CD4-positive, CD25-positive, alpha-beta regulatory T cell (primary cell): Measurements from ENCODE around the gene HOXC11. TPM values are rescaled to one million over a fixed set of nuclear protein-coding genes. Genes with fewer than 3 reads are reported as not detected.
A peak's percentile ranks its signal among the peaks of the same experiment; 100 is the strongest.

Source experiments
- ATAC-seq, 2 donors: fragments of 150-1000 bp; cut with Tn5 transposase; one replicate each; pipeline ENCODE4 v1.10.0; 2021; ENCODE audit warnings: low read depth in 2 of 2, moderate number of reproducible peaks in 2 of 2, moderate library complexity in 1 of 2
- DNase-seq, 3 donors: peaks; one replicate each; pipeline versions ENCODE4 v3.0.0 to v3.0.0-alpha.2; 2012 to 2022; ENCODE audit warnings: mixed read lengths in 1 of 3
- H3K27ac ChIP-seq: one replicate; pipeline ENCODE4 v1.7.0; 2013; ENCODE audit warnings: mild to moderate bottlenecking, low read length; ENCODE audit not compliant: insufficient read depth, poor library complexity, severe bottlenecking
- H3K27me3 ChIP-seq: one replicate; pipeline ENCODE4 v1.7.0; 2013; ENCODE audit warnings: low read length; ENCODE audit not compliant: control insufficient read depth, insufficient read depth
- H3K36me3 ChIP-seq: one replicate; pipeline ENCODE4 v1.7.0; 2013; ENCODE audit warnings: mild to moderate bottlenecking, low read length, moderate library complexity; ENCODE audit not compliant: control insufficient read depth, insufficient read depth
- H3K4me1 ChIP-seq: 2 replicates; pipeline ENCODE4 v1.7.0; 2013; ENCODE audit warnings: mild to moderate bottlenecking, low read length; ENCODE audit not compliant: insufficient read depth, control insufficient read depth, poor library complexity, severe bottlenecking
- H3K4me3 ChIP-seq: one replicate; pipeline ENCODE4 v1.7.0; 2013; ENCODE audit warnings: low read depth, mild to moderate bottlenecking, low read length, moderate library complexity
- H3K9me3 ChIP-seq, 2 experiments: 1 replicate in 1 of 2; 2 replicates in 1 of 2; pipeline ENCODE4 v1.7.0; 2013; ENCODE audit warnings: low read length in 2 of 2, mild to moderate bottlenecking in 1 of 2, moderate library complexity in 1 of 2; ENCODE audit not compliant: control insufficient read depth in 2 of 2
- H3K27ac Mint-ChIP-seq, 3 donors: one replicate each; pipeline ENCODE4 v1.8.0; 2020 to 2022; ENCODE audit warnings: mild to moderate bottlenecking in 3 of 3, mixed read lengths in 3 of 3, moderate library complexity in 2 of 3
- H3K27me3 Mint-ChIP-seq: one replicate; pipeline ENCODE4 v1.8.0; 2022; ENCODE audit warnings: mild to moderate bottlenecking, mixed read lengths
- H3K36me3 Mint-ChIP-seq: one replicate; pipeline ENCODE4 v1.8.0; 2020; ENCODE audit warnings: mixed read lengths
- H3K4me1 Mint-ChIP-seq, 4 donors: one replicate each; pipeline ENCODE4 v1.8.0; 2020 to 2022; ENCODE audit warnings: mixed read lengths in 4 of 4, mild to moderate bottlenecking in 1 of 4
- H3K4me3 Mint-ChIP-seq, 4 donors: one replicate each; pipeline ENCODE4 v1.8.0; 2020 to 2022; ENCODE audit warnings: mild to moderate bottlenecking in 4 of 4, mixed read lengths in 4 of 4, moderate library complexity in 3 of 4
- H3K9me3 Mint-ChIP-seq, 7 donors: one replicate each; pipeline ENCODE4 v1.8.0; 2020 to 2022; ENCODE audit warnings: mixed read lengths in 7 of 7, mild to moderate bottlenecking in 3 of 7, moderate library complexity in 2 of 7
- polyA plus RNA-seq, 4 donors: library from polyadenylated mRNA; unstranded; fragments of 300-500 nt; fragmentation: Illumina TruSeq; gene quantifications; one replicate each; pipeline ENCODE4 v1.2.3, GENCODE V29; 2021
- total RNA-seq: library from RNA; stranded (reverse); gene quantifications from one replicate; pipeline ENCODE4 v1.2.3, GENCODE V29; 2022

HOXC11 gene
- total and polyA plus RNA-seq, 5 donors from 2014 or later = not detected

DNA sequence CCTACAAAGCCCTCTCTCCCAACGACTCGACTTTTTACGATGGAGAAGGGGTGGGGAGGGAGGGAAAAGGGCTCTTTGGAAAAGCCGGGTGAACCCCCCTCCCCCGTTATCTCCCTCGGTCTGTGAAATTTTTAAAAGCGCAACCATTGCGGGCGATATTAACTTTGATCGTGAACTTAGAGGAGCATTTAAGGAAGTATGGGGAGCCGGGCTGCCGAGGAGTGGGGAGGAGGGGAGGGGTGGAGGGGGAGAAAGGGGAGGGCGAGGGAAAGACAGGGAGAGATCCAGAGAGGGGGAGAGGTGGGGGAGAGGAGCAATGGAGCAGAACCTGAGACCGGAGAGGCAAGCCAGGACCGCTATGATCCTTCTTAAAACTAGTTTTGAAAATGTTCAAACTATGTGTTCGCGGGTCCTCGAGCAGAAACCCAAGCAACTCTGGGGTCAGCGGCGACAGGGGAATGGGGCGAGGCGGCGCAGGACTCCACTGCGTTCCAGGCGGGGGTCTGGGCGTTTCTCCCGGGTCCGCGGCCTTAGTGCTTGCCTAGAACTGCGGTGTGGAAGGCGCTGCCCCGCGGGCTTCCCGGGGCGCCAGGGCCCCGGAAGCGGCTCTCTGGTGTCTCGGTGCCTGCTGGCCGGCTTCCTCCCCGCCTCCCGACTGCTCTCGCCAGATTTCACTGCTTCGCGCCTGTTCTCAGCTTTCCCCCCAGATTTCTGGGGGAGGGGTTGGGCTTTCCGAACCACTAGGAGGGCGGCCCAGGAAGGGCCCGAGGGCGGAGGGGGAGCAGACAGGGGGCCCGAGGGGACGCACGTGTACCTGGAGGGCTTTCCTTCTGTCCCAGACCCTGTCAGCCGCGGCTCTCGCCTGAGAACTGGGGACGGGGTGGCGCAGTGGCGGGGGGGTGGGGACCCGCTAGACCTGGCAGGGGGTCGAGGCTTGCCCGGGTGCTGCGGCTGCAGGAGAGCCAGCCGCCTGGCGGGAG is 1.4 kb downstream of the HOXC11 start, which contains the start of gene HOTAIR:
Gene HOTAIR (minus strand): TSS at position 871 of the 980 bp plus-strand sequence.
- H3K4me1 Mint-ChIP-seq = peaks cover 0 to 31% (median 16%) of the 10 kb centered on the region in 4 donors
- Histone ChIP-seq H3K27me3 (peaks cover 66% of the 10 kb centered on the region), H3K9me3 (peaks cover 2 to 20% of the 10 kb centered on the region in 2 experiments), H3K27ac (no peak within 1 kb of the TSS), H3K4me1 (peaks cover 29% of the 10 kb centered on the region), H3K4me3 (no peak within 1 kb of the TSS), H3K36me3 (no peaks in the 10 kb centered on the region)
- peak within 1 kb of the TSS in 1 of 3 donors; percentile 26 for H3K27ac Mint-ChIP-seq
- peaks cover 0 to 18% (median 1%) of the 10 kb centered on the region in 7 donors for H3K9me3 Mint-ChIP-seq
- peaks cover 97% of the 10 kb centered on the region for H3K27me3 Mint-ChIP-seq
- H3K36me3 Mint-ChIP-seq = no peaks in the 10 kb centered on the region
- no peak for ATAC-seq
- peak in 1 of 3 donors; percentile 45 for DNase-seq
- peak within 1 kb of the TSS; percentile 36 to 81 (median 78) for H3K4me3 Mint-ChIP-seq

DNA sequence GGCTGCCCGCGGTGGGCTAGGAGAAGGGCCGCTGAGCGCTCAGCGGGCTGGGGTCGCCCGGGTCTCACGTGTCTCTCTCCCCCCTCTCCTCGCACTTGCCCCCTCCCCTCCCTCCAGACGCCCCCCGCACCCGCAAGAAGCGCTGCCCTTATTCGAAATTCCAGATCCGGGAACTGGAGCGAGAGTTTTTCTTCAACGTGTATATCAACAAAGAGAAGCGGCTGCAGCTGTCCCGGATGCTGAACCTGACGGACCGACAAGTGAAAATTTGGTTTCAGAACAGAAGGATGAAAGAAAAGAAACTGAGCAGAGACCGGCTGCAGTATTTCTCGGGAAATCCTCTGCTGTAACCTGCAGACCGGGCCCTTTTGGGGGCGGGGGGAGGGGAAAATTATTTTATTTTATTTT is 2.1 kb downstream of the HOXC11 start:
- Mint-ChIP-seq H3K27ac (peak overlapping the region in 1 of 3 donors; percentile 26), H3K4me3 (peak overlapping the region in 3 of 4 donors; percentile 4 to 76 (median 63)), H3K36me3 (no peaks in the 10 kb centered on the region), H3K9me3 (peaks cover 0 to 20% (median 1%) of the 10 kb centered on the region in 7 donors), H3K27me3 (peaks cover 97% of the 10 kb centered on the region), H3K4me1 (peaks cover 0 to 31% (median 16%) of the 10 kb centered on the region in 4 donors)
- Histone ChIP-seq H3K27ac (no peak overlapping the region), H3K36me3 (no peaks in the 10 kb centered on the region), H3K4me3 (no peak overlapping the region), H3K27me3 (peaks cover 64% of the 10 kb centered on the region), H3K9me3 (peaks cover 2 to 20% of the 10 kb centered on the region in 2 experiments), H3K4me1 (peaks cover 29% of the 10 kb centered on the region)
- ATAC-seq (no peak), DNase-seq (no peak)

DNA sequence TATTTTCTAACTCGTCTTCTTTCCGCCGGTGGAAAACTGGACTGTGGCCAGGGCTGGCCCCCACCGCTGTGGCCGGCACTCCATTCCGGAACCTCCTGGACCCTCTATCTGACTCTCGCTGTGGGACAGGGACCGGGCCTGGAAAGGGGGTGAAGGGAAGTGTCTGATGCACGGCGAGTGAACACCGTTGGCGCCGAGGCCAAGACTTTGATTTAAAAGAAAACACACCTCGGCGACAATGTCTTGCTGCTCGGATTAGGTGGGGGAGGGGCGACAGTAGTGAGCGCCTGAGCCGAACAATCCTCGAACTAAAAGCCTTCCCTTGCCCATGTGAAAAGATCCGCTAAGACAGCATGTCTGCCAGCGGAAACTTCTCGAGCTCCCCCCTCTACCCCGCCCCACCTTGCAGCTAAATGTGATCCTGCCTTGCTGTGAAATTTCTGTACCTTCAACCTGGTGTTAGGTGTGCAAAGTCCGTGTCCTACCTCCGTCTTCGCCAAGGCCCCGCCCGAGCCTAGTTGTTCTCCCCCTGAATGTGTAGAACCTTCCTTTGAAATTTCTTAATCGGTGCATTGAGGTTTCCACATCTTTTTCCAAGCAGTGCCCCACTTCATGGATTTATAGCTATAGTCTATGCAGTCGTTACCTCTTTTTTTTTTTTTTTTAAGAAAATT is 2.7 kb downstream of the HOXC11 start:
- Mint-ChIP-seq H3K27ac (no peak overlapping the region), H3K4me1 (peaks cover 0 to 31% (median 16%) of the 10 kb centered on the region in 4 donors), H3K9me3 (peaks cover 0 to 23% (median 1%) of the 10 kb centered on the region in 7 donors), H3K27me3 (peaks cover 97% of the 10 kb centered on the region), H3K4me3 (peak overlapping the region; percentile 2 to 76 (median 40)), H3K36me3 (no peaks in the 10 kb centered on the region)
- Histone ChIP-seq H3K36me3 (no peaks in the 10 kb centered on the region), H3K9me3 (peaks cover 2 to 20% of the 10 kb centered on the region in 2 experiments), H3K27ac (no peak overlapping the region), H3K4me1 (peaks cover 29% of the 10 kb centered on the region), H3K4me3 (no peak overlapping the region), H3K27me3 (peaks cover 64% of the 10 kb centered on the region)
- DNase-seq (no peak), ATAC-seq (no peak)

DNA sequence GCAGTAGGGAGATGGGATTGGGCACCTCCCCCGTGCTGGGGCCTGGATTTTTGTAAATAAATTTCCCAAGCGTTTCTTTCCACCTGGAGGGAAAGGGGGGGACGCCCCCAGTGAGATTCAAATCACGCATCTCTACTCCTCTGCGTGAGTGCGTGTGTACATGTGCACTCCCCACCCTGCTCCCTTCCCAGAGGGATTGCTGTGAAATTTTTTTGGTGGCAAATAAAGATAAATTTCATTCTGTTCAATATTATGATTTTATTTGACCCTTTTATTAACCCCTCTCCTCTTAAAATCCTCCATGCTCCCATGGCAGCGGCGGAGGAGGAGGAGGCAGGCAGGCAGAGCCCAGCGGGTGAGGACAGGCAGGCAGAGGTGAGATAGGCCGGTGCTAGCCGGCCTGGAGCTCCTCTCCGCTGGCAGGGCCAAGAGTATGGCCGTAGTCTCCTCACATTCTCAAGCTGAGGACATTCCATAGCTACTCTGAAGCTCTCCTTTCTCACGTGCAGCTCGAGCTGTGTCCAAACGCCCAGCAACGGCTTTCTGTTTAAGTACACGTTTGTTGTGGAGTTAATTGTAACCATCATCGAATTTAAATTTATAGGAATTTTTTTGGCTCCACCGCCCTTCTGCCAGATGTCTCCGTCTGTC is 3.4 kb downstream of the HOXC11 start:
- no peaks in the 10 kb centered on the region for H3K36me3 ChIP-seq
- Mint-ChIP-seq H3K27ac (no peak overlapping the region), H3K4me3 (peak overlapping the region in 3 of 4 donors; percentile 4 to 75 (median 56)), H3K4me1 (peaks cover 5 to 35% (median 17%) of the 10 kb centered on the region in 4 donors), H3K36me3 (no peaks in the 10 kb centered on the region), H3K9me3 (peaks cover 0 to 23% (median 1%) of the 10 kb centered on the region in 7 donors), H3K27me3 (peaks cover 97% of the 10 kb centered on the region)
- peaks cover 29% of the 10 kb centered on the region for H3K4me1 ChIP-seq
- DNase-seq (no peak), ATAC-seq (no peak)
- H3K4me3 ChIP-seq = no peak overlapping the region
- peaks cover 64% of the 10 kb centered on the region for H3K27me3 ChIP-seq
- no peak overlapping the region for H3K27ac ChIP-seq
- H3K9me3 ChIP-seq = peaks cover 2 to 20% of the 10 kb centered on the region in 2 experiments

DNA sequence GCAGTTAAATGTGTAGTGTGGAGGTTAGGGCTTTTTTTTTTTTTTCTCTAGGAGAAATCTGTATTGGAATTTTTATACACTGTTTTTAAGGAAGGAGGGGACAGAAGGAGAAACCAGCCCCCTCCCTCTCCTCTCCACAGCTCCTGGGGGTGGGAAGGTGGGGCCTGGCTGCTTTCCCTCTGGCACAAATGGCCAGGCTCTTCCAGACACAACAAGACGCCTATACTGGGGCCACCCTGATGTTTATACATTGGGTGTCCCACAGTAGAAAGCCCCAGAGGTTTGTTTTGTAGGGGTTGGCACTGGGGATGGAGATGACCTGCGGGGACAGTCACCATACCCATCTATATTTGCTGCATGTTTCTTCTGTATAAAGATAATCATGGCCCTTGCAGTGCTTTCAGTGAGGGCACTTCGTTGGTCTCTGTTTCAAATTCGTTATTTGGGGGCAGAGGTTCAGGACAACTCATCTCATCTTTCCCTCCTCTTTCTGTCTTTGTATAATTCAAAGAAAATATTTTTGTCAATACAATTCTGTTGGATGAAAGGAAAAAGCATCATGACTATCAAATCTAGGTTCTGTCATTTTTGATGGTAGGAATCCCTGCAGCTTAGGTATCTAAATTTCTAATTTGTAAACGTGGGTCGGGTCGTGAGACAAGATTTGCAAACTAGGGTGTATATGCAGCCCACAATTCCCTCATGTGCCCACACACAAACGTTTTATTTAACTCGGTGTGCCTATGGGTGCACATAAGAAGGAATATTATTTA is 4.1 kb downstream of the HOXC11 start:
- H3K27ac ChIP-seq = no peak overlapping the region
- H3K36me3 Mint-ChIP-seq = no peaks in the 10 kb centered on the region
- peaks cover 29% of the 10 kb centered on the region for H3K4me1 ChIP-seq
- H3K9me3 ChIP-seq = peaks cover 2 to 20% of the 10 kb centered on the region in 2 experiments
- DNase-seq (no peak), ATAC-seq (no peak)
- no peak overlapping the region for H3K4me3 ChIP-seq
- H3K4me1 Mint-ChIP-seq = peaks cover 5 to 35% (median 17%) of the 10 kb centered on the region in 4 donors
- peak overlapping the region in 2 of 4 donors; percentile 6 to 7 for H3K4me3 Mint-ChIP-seq
- H3K27me3 Mint-ChIP-seq = peaks cover 97% of the 10 kb centered on the region
- H3K27me3 ChIP-seq = peaks cover 61% of the 10 kb centered on the region
- H3K27ac Mint-ChIP-seq = no peak overlapping the region
- peaks cover 0 to 20% (median 1%) of the 10 kb centered on the region in 7 donors for H3K9me3 Mint-ChIP-seq
- H3K36me3 ChIP-seq = no peaks in the 10 kb centered on the region

DNA sequence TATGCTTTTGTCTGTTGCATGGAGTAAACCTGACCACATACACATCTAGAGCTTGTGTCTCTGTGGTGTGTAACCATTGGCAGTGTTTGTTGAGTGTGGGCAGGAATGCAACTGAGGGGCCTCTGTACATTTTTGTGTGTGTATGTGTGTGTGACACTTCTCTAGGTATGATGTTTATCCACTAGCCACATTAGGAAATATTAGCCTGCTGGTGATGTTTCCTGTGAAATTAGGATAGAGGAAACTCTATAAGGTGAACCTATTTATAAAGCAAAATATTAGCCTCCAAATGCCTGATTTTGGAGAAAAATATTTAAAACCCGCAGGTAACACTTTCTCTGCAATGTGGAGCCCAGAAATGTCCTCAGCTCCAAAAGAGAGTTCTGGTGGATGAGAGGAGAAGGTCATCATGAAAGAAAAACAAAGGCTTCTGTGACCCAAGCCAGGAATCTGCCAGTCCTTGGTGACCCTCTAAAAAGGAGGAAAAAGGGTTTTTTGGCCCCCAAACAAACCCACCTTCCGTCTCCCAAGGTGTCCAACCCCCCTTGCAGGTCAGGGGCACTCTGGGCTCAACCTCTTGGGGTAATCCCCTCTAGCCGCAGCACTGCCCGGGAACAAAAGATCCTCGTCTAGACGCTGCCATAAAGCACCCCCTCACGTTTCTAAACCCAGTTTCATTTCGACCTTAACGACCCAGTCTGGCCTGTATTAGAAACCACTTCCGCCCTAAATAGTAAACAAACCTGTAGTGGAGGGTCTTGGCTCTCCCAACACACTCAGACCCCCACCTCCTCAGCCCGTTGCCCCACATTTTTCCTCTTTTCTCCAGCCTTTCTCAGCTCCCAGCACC is 4.9 kb downstream of the HOXC11 start:
- H3K4me1 Mint-ChIP-seq = peaks cover 5 to 37% (median 17%) of the 10 kb centered on the region in 4 donors
- H3K4me3 ChIP-seq = no peak overlapping the region
- peaks cover 29% of the 10 kb centered on the region for H3K4me1 ChIP-seq
- H3K4me3 Mint-ChIP-seq = peak overlapping the region in 2 of 4 donors; percentile 6 to 26
- ATAC-seq (no peak), DNase-seq (no peak)
- peaks cover 2 to 15% of the 10 kb centered on the region in 2 experiments for H3K9me3 ChIP-seq
- H3K27me3 Mint-ChIP-seq = peaks cover 97% of the 10 kb centered on the region
- no peak overlapping the region for H3K27ac Mint-ChIP-seq
- peaks cover 58% of the 10 kb centered on the region for H3K27me3 ChIP-seq
- no peaks in the 10 kb centered on the region for H3K36me3 ChIP-seq
- H3K9me3 Mint-ChIP-seq = peaks cover 0 to 16% (median 0%) of the 10 kb centered on the region in 7 donors
- no peak overlapping the region for H3K27ac ChIP-seq
- H3K36me3 Mint-ChIP-seq = no peaks in the 10 kb centered on the region
